Stimulated activated CD4-positive, alpha-beta T cell treated with anti-CD3 and anti-CD28 coated beads, Interleukin-1b, Interleukin-23, amount 100 ng/mL, for 24 hours (primary cell): Measurements from ENCODE around the gene RFTN2.

Experiments used
- DNase-seq, 4 experiments: peaks; one replicate each; pipeline ENCODE4 v3.0.0-alpha.2; 2020; ENCODE audit warnings: low read depth in 4 of 4, low spot score in 1 of 4

RFTN2 gene

DNA sequence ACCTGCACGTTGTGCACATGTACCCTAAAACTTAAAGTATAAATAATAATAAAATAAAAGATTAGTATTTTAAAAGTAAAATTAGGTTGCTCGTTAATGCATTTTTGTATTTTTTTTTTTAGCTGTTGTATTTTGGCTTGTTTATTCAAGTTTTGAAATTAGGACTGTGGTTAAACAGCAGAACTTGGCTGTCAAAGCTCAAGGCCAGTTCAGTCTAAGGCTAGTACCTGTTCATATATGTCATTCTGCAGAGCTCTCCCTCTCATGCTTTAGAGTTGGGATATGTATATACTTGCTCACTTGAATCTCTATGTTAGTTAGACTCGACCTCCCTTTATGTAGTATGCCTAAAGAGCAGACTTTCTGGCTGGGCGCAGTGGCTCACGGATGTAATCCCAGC is 126.8 kb downstream of the RFTN2 start:
- DNase-seq = no peak

- no peak for DNase-seq
Measured at GRCh38 chr2:197547163-197547900, 128.1 kb downstream of the RFTN2 start.

DNA sequence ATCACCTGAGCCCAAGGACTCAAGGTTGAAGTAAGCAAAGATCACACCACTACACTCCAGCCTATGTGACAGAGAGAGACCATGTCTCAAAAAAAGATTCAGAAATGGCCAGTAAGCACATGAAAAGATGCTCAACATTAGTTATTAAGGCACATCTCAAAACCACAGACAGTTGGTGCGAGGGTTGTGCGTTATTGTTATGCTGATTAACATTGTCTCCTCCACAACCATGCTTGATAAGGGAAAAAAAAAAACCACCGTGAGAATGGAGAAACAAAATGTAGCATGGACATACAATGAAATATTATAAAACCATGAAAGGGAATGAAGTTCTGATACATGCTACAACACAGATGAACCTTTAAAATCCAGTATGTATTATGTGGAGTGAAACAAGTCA is 132.2 kb downstream of the RFTN2 start:
- DNase-seq = no peak

DNA sequence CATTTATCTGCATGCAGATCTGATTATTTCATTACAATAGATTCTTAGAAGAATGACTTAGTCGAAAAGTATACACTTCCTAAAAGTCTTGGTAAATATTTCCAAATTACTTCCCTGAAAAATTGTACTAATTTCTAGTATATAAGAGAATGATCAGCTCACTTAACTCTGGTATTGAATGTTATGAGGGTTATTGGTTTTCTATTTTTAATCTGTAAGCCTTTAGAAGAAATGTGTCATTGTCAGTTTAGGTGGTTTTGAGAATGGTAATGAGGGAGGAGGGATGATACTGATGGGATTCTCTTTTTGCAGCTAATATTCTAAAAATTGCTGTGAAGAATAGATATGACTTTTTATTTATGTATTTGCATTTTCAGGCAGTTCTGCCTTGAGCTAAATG is 135.7 kb downstream of the RFTN2 start:
- DNase-seq = no peak

GRCh38 chr2:197538412-197538811 is 137.0 kb downstream of the RFTN2 start:
- DNase-seq = no peak
